MM.1S (cell line): ENCODE data around the gene TRIM25.

ENCODE experiments used
- EZH2 ChIP-seq: fragments of 300-600 bp; sonication (generic); optimal IDR thresholded peaks from 2 replicates; pipeline ENCODE3; 2017; ENCODE audit warnings: low read depth, mild to moderate bottlenecking, antibody characterized with exemption, low read length, mixed read lengths
- EZH2phosphoT487 ChIP-seq: fragments of 300-600 bp; sonication (generic); IDR thresholded peaks from 2 replicates; pipeline ENCODE4 v1.6.1; 2018; ENCODE audit warnings: antibody characterized with exemption, low read length
- TF ChIP-seq, protein P1 (sequence below): fragments of 300-600 bp; sonication (generic); IDR thresholded peaks from 2 replicates; pipeline ENCODE4 v1.5.1; 2016; ENCODE audit warnings: antibody characterized with exemption, low read length, mixed read lengths

DNA sequence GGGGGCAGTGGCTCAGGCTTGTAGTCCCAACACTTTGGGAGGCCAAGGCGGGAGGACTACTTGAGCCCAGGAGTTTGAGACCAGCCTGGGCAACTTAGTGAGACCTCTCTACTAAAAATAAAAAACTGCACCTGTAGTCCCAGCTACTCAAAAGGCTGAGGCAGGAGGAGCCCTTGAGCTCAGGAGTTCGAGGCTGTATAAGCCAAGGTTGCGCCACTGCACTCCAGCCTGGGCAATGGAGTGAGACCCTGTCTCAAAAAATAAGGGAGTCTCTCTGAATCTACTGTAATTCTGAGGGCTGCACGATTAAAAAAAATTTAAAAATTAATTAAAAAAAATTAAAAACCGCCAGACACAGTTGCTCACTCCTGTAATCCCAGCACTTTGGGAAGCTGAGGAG is 43.1 kb upstream of the TRIM25 start:
- TF ChIP-seq, protein P1, sequence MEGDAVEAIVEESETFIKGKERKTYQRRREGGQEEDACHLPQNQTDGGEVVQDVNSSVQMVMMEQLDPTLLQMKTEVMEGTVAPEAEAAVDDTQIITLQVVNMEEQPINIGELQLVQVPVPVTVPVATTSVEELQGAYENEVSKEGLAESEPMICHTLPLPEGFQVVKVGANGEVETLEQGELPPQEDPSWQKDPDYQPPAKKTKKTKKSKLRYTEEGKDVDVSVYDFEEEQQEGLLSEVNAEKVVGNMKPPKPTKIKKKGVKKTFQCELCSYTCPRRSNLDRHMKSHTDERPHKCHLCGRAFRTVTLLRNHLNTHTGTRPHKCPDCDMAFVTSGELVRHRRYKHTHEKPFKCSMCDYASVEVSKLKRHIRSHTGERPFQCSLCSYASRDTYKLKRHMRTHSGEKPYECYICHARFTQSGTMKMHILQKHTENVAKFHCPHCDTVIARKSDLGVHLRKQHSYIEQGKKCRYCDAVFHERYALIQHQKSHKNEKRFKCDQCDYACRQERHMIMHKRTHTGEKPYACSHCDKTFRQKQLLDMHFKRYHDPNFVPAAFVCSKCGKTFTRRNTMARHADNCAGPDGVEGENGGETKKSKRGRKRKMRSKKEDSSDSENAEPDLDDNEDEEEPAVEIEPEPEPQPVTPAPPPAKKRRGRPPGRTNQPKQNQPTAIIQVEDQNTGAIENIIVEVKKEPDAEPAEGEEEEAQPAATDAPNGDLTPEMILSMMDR: no peak
- no peak for TF ChIP-seq EZH2phosphoT487
- no peak for TF ChIP-seq EZH2
